OCI-LY3 (cell line): ENCODE results near the gene MGA.

Experiments
- EZH2phosphoT487 ChIP-seq: fragments of 200-600 bp; shearing (Covaris generic); IDR thresholded peaks from 2 replicates; pipeline ENCODE4 v1.6.1; 2018; ENCODE audit warnings: antibody characterized with exemption, mixed run types, low read depth
- TF ChIP-seq, protein P1 (sequence below): fragments of 200-600, 300-600 bp; sonication (generic); IDR thresholded peaks from 2 replicates; pipeline ENCODE4 v1.5.1; 2014; ENCODE audit warnings: antibody characterized with exemption, low read length, low read depth

DNA sequence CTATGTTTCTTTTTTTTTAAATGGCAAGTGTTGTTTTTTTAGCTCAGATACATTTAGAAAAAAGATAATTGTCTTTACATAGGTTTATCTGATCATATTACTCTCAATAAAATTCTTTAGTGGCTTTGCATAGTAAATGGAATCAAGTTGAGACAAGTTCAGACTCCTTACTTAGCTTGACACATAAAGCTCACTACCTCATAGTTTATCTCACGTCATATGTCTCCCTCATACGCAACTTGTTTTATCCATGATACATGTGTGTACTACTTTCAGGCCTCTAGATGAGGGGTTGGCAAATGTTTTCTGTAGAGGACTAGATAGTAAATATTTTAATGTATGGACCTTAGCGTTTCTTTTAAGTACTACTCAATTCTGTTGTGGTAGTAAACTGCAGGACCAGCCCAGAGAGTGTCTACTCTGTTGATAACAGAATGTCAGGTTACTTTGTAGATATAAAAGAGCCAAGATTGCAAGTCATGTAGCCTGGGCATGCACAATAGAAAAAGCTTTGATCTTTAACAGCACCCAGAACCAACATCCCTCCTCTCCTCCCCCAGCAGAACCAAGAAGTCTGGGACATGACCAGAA lies 28.2 kb upstream of the MGA start:
- TF ChIP-seq, protein P1, sequence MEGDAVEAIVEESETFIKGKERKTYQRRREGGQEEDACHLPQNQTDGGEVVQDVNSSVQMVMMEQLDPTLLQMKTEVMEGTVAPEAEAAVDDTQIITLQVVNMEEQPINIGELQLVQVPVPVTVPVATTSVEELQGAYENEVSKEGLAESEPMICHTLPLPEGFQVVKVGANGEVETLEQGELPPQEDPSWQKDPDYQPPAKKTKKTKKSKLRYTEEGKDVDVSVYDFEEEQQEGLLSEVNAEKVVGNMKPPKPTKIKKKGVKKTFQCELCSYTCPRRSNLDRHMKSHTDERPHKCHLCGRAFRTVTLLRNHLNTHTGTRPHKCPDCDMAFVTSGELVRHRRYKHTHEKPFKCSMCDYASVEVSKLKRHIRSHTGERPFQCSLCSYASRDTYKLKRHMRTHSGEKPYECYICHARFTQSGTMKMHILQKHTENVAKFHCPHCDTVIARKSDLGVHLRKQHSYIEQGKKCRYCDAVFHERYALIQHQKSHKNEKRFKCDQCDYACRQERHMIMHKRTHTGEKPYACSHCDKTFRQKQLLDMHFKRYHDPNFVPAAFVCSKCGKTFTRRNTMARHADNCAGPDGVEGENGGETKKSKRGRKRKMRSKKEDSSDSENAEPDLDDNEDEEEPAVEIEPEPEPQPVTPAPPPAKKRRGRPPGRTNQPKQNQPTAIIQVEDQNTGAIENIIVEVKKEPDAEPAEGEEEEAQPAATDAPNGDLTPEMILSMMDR, result no peak
- TF ChIP-seq EZH2phosphoT487, result no peak
